Thymus (tissue), 11 donors: ENCODE results near the gene PLTP. TPM values are rescaled to one million over a fixed set of nuclear protein-coding genes. Genes with fewer than 3 reads are reported as not detected.

ENCODE experiments used
- DNase-seq, 9 donors: peaks; one replicate each; pipeline ENCODE4 v3.0.0-alpha.2; 2013; ENCODE audit warnings: low spot score in 9 of 9, low read depth in 6 of 9, missing footprints in 1 of 9
- H3K27ac ChIP-seq, 2 donors: one replicate each; pipeline ENCODE4 v1.5.1; 2013; ENCODE audit warnings: control low read depth in 1 of 2, low read depth in 1 of 2, low read length in 1 of 2, mild to moderate bottlenecking in 1 of 2, moderate library complexity in 1 of 2
- H3K27me3 ChIP-seq, 2 donors: one replicate each; pipeline ENCODE4 v1.5.1; 2013; ENCODE audit warnings: low read length in 1 of 2; ENCODE audit not compliant: control insufficient read depth in 2 of 2, insufficient read depth in 1 of 2
- H3K36me3 ChIP-seq, 2 donors: one replicate each; pipeline ENCODE4 v1.5.1; 2013; ENCODE audit warnings: low read length in 1 of 2, mild to moderate bottlenecking in 1 of 2, moderate library complexity in 1 of 2; ENCODE audit not compliant: control insufficient read depth in 2 of 2, insufficient read depth in 2 of 2
- H3K4me1 ChIP-seq, 2 donors: one replicate each; pipeline ENCODE4 v1.5.1; 2013; ENCODE audit warnings: low read length in 2 of 2; ENCODE audit not compliant: control insufficient read depth in 2 of 2, insufficient read depth in 2 of 2
- H3K4me3 ChIP-seq, 2 donors: one replicate each; pipeline ENCODE4 v1.5.1; 2013; ENCODE audit warnings: low read length in 2 of 2, control low read depth in 1 of 2, mild to moderate bottlenecking in 1 of 2
- H3K9me3 ChIP-seq, 2 donors: one replicate each; pipeline ENCODE4 v1.5.1; 2013; ENCODE audit warnings: low read length in 1 of 2, mild to moderate bottlenecking in 1 of 2; ENCODE audit not compliant: control insufficient read depth in 2 of 2, insufficient read depth in 1 of 2
- WGBS: extraction: QIAGEN DNeasy Blood & Tissue Kit; methylation state at CpG from one replicate; pipeline ENCODE4 v1.1.7; 2013; 5-methylcytosine and 5-hydroxymethylcytosine counted together
- polyA plus RNA-seq: library from polyadenylated mRNA; stranded (reverse); fragments of 200-250 nt; gene quantifications from one replicate; pipeline ENCODE4 v1.2.3, GENCODE V29; 2013
- total RNA-seq: library from RNA; stranded (reverse); fragments of 120-200 nt; gene quantifications from one replicate; pipeline ENCODE4 v1.2.4, GENCODE V29; 2013
- donor health status: healthy.

Gene PLTP
- total and polyA plus RNA-seq, 2 donors: 146 to 182 TPM

GRCh38 chr20:45946149-45946970, 34.4 kb upstream of the PLTP start:
- no peaks in the 10 kb centered on the region for H3K27me3 ChIP-seq
- H3K36me3 ChIP-seq: peaks cover 87 to 94% of the 10 kb centered on the region in 2 donors
- no peak overlapping the region for H3K27ac ChIP-seq
- 98% methylated on average over 20 of the region's 20 CpGs for WGBS
- no peaks in the 10 kb centered on the region for H3K9me3 ChIP-seq
- no peak overlapping the region for H3K4me3 ChIP-seq
- no peak for DNase-seq
- peaks cover 4 to 7% of the 10 kb centered on the region in 2 donors for H3K4me1 ChIP-seq

- Histone ChIP-seq H3K36me3 (peaks cover 88 to 95% of the 10 kb centered on the region in 2 donors), H3K27ac (no peak overlapping the region), H3K4me3 (no peak overlapping the region), H3K27me3 (no peaks in the 10 kb centered on the region), H3K4me1 (peaks cover 0 to under 1% of the 10 kb centered on the region in 2 donors), H3K9me3 (no peaks in the 10 kb centered on the region)
- WGBS: 93% methylated on average over 13 of the region's 13 CpGs
- DNase-seq: no peak
Observed at GRCh38 chr20:45945678-45946148, 33.8 kb upstream of the PLTP start.

- Histone ChIP-seq H3K4me1 (no peaks in the 10 kb centered on the region), H3K27ac (no peak overlapping the region), H3K27me3 (no peaks in the 10 kb centered on the region), H3K4me3 (no peak overlapping the region), H3K36me3 (peaks cover 90 to 95% of the 10 kb centered on the region in 2 donors), H3K9me3 (no peaks in the 10 kb centered on the region)
- WGBS: 98% methylated on average over 19 of the region's 19 CpGs
- no peak for DNase-seq
Observed at GRCh38 chr20:45944965-45945677, 33.2 kb upstream of the PLTP start.

GRCh38 chr20:45944151-45944964, 32.4 kb upstream of the PLTP start:
- H3K9me3 ChIP-seq: no peaks in the 10 kb centered on the region
- H3K27me3 ChIP-seq: no peaks in the 10 kb centered on the region
- no peak overlapping the region for H3K27ac ChIP-seq
- no peak overlapping the region for H3K4me3 ChIP-seq
- peaks cover 90 to 95% of the 10 kb centered on the region in 2 donors for H3K36me3 ChIP-seq
- H3K4me1 ChIP-seq: no peaks in the 10 kb centered on the region
- 97% methylated on average over 15 of the region's 15 CpGs for WGBS
- no peak for DNase-seq

GRCh38 chr20:45943613-45944012, 31.7 kb upstream of the PLTP start:
- Histone ChIP-seq H3K4me1 (no peaks in the 10 kb centered on the region), H3K27ac (no peak overlapping the region), H3K27me3 (no peaks in the 10 kb centered on the region), H3K36me3 (peaks cover 90 to 95% of the 10 kb centered on the region in 2 donors), H3K4me3 (no peak overlapping the region), H3K9me3 (no peaks in the 10 kb centered on the region)
- DNase-seq: no peak
- WGBS: 99% methylated on average over 6 of the region's 6 CpGs

GRCh38 chr20:45940469-45940868, 28.5 kb upstream of the PLTP start:
- WGBS: 96% methylated on average over 13 of the region's 13 CpGs
- H3K9me3 ChIP-seq: no peaks in the 10 kb centered on the region
- H3K4me1 ChIP-seq: peaks cover 4 to 5% of the 10 kb centered on the region in 2 donors
- H3K27ac ChIP-seq: no peak overlapping the region
- no peaks in the 10 kb centered on the region for H3K27me3 ChIP-seq
- H3K4me3 ChIP-seq: no peak overlapping the region
- no peak for DNase-seq
- H3K36me3 ChIP-seq: peaks cover 77 to 80% of the 10 kb centered on the region in 2 donors

- peaks cover 4 to 6% of the 10 kb centered on the region in 2 donors for H3K4me1 ChIP-seq
Observed at GRCh38 chr20:45940053-45940452, 28.1 kb upstream of the PLTP start.

GRCh38 chr20:45938727-45939438, 26.9 kb upstream of the PLTP start:
- Histone ChIP-seq H3K9me3 (no peaks in the 10 kb centered on the region), H3K4me3 (no peak overlapping the region), H3K27ac (no peak overlapping the region), H3K4me1 (peaks cover 4 to 8% of the 10 kb centered on the region in 2 donors), H3K36me3 (peaks cover 62 to 65% of the 10 kb centered on the region in 2 donors), H3K27me3 (no peaks in the 10 kb centered on the region)
- no peak for DNase-seq
- WGBS: 98% methylated on average over 13 of the region's 13 CpGs

More at GRCh38 chr20:45940053-45940452, 28.1 kb upstream of the PLTP start:
- H3K27me3 ChIP-seq: no peaks in the 10 kb centered on the region
- H3K27ac ChIP-seq: no peak overlapping the region
- H3K4me3 ChIP-seq: no peak overlapping the region
- no peaks in the 10 kb centered on the region for H3K9me3 ChIP-seq
- DNase-seq: no peak
- peaks cover 73 to 76% of the 10 kb centered on the region in 2 donors for H3K36me3 ChIP-seq
- WGBS: 98% methylated on average over 3 of the region's 3 CpGs
